Retinal pigment epithelial cell (primary cell): ENCODE measurements around the gene OR2D2.
"Not testable (repeated sequence)": the region's sequence is repeated elsewhere in the genome, so short reads cannot be mapped to it uniquely, and the experiment has no call there.

ENCODE experiments used
- DNase-seq: peaks from one replicate; pipeline ENCODE4 v3.0.0-alpha.2; 2010; ENCODE audit warnings: low read depth
- H3K4me3 ChIP-seq: 2 replicates; pipeline ENCODE4 v1.5.1; 2011; ENCODE audit warnings: mild to moderate bottlenecking, low read length, control low read depth, moderate library complexity
- CTCF ChIP-seq: conservative IDR thresholded peaks from 2 replicates; pipeline ENCODE4 v1.5.1; 2011; ENCODE audit warnings: low read depth, low read length, control low read depth, inconsistent platforms

OR2D2 gene

GRCh38 chr11:6862961-6863360, 29.3 kb downstream of the OR2D2 start, which contains the start of gene OR10A2:
Gene OR10A2 (plus strand): TSS chr11:6863057. CDS start chr11:6869755, 6,698 bp downstream.
- no peak for DNase-seq
- no peak for TF ChIP-seq CTCF
- H3K4me3 ChIP-seq, result no peak within 1 kb of the TSS

GRCh38 chr11:6856871-6857270, 35.4 kb downstream of the OR2D2 start:
- DNase-seq, result peak; percentile 39
- no peak for TF ChIP-seq CTCF
- H3K4me3 ChIP-seq, result no peak overlapping the region

- DNase-seq, result peak; percentile 86
- no peak for TF ChIP-seq CTCF
- no peak overlapping the region for H3K4me3 ChIP-seq
Measured at GRCh38 chr11:6855971-6856541, 36.2 kb downstream of the OR2D2 start.

- not testable (repeated sequence) for DNase-seq, H3K4me3 ChIP-seq
Measured at GRCh38 chr11:6854801-6855200, 37.5 kb downstream of the OR2D2 start.

GRCh38 chr11:6850526-6850925, 41.8 kb downstream of the OR2D2 start:
- no peak for TF ChIP-seq CTCF
- DNase-seq, result no peak
- H3K4me3 ChIP-seq, result no peak overlapping the region

GRCh38 chr11:6845383-6845782, 46.9 kb downstream of the OR2D2 start, which contains the start of gene OR10A5:
Gene OR10A5 (plus strand): TSS chr11:6845683. CDS start chr11:6845683, 0 bp downstream.
- TF ChIP-seq CTCF, result no peak

GRCh38 chr11:6844356-6844755, 47.9 kb downstream of the OR2D2 start:
- no peak for TF ChIP-seq CTCF
- no peak for DNase-seq

More at GRCh38 chr11:6845383-6845782, 46.9 kb downstream of the OR2D2 start, which contains the start of gene OR10A5:
- no peak within 1 kb of the TSS for H3K4me3 ChIP-seq
- DNase-seq, result no peak

More at GRCh38 chr11:6844356-6844755, 47.9 kb downstream of the OR2D2 start:
- H3K4me3 ChIP-seq, result no peak overlapping the region
